KMS-11 (cell line): ENCODE data around the gene CD8A.

Source experiments
- H2AFZ ChIP-seq: fragments of 200-600 bp; sonication (generic); 2 replicates; pipeline ENCODE4 v1.6.1; 2016; ENCODE audit warnings: antibody characterized with exemption, mixed run types, low read depth
- H3K27ac ChIP-seq: fragments of 200-600 bp; sonication (generic); 2 replicates; pipeline ENCODE4 v1.6.1; 2016; ENCODE audit warnings: mild to moderate bottlenecking, mixed run types
- H3K27me3 ChIP-seq: fragments of 200-600 bp; sonication (generic); 2 replicates; pipeline ENCODE4 v1.6.1; 2017; ENCODE audit warnings: mild to moderate bottlenecking, low read depth, mixed run types, moderate library complexity; ENCODE audit not compliant: insufficient read depth
- H3K36me3 ChIP-seq: fragments of 200-600 bp; sonication (generic); 2 replicates; pipeline ENCODE4 v1.6.1; 2017; ENCODE audit warnings: mild to moderate bottlenecking, mixed run types; ENCODE audit not compliant: insufficient read depth
- H3K4me1 ChIP-seq: fragments of 200-600 bp; sonication (generic); 2 replicates; pipeline ENCODE4 v1.6.1; 2016; ENCODE audit warnings: mild to moderate bottlenecking, low read depth, mixed run types; ENCODE audit not compliant: poor library complexity, severe bottlenecking
- H3K4me2 ChIP-seq: fragments of 200-600 bp; sonication (generic); 2 replicates; pipeline ENCODE4 v1.7.0; 2016; ENCODE audit warnings: mild to moderate bottlenecking, mixed run types
- H3K4me3 ChIP-seq: fragments of 200-600 bp; sonication (generic); IDR thresholded peaks from 2 replicates; pipeline ENCODE4 v1.6.1; 2017; ENCODE audit warnings: low read depth, low read length, mixed read lengths; ENCODE audit not compliant: insufficient read depth
- H3K79me2 ChIP-seq: fragments of 200-600 bp; sonication (generic); 2 replicates; pipeline ENCODE4 v1.6.1; 2016; ENCODE audit warnings: low read depth, mixed run types; ENCODE audit not compliant: insufficient read depth
- H3K9ac ChIP-seq: fragments of 200-600 bp; sonication (generic); 2 replicates; pipeline ENCODE4 v1.6.1; 2016; ENCODE audit warnings: mild to moderate bottlenecking, mixed run types
- H4K20me1 ChIP-seq: fragments of 200-600 bp; sonication (generic); 2 replicates; pipeline ENCODE4 v1.6.1; 2016; ENCODE audit warnings: mild to moderate bottlenecking, mixed run types; ENCODE audit not compliant: insufficient read depth
- CTCF ChIP-seq: fragments of 200-600 bp; sonication (generic); conservative IDR thresholded peaks from 2 replicates; pipeline ENCODE4 v1.6.1; 2017; ENCODE audit warnings: low read depth, mild to moderate bottlenecking, antibody characterized with exemption, low read length, moderate library complexity, mixed read lengths

Gene CD8A

GRCh38 chr2:86833315-86833714, 42.6 kb upstream of the CD8A start:
- Histone ChIP-seq H3K27ac (no peak overlapping the region), H3K4me3 (no peak overlapping the region), H3K27me3 (no peaks in the 10 kb centered on the region), H2AFZ (no peak overlapping the region), H3K9ac (no peak overlapping the region), H3K79me2 (no peaks in the 10 kb centered on the region), H3K4me1 (peaks cover 20% of the 10 kb centered on the region), H3K36me3 (no peaks in the 10 kb centered on the region), H3K4me2 (no peak overlapping the region), H4K20me1 (no peaks in the 10 kb centered on the region)
- no peak for TF ChIP-seq CTCF

- H3K4me3 ChIP-seq: no peak overlapping the region
- H3K4me1 ChIP-seq: peaks cover 16% of the 10 kb centered on the region
- H3K9ac ChIP-seq: peak overlapping the region; percentile 18; the same call in 1 of the 2 replicates
- 0 out of 2 replicates have a peak overlapping the region, but pooled peaks have one; percentile 53 for H3K27ac ChIP-seq
- no peaks in the 10 kb centered on the region for H4K20me1 ChIP-seq
- H3K36me3 ChIP-seq: no peaks in the 10 kb centered on the region
- H3K79me2 ChIP-seq: no peaks in the 10 kb centered on the region
- H3K4me2 ChIP-seq: no peak overlapping the region; the same call in 1 of the 2 replicates
- no peak for TF ChIP-seq CTCF
- H2AFZ ChIP-seq: peak overlapping the region; percentile 38; the same call in 1 of the 2 replicates
- no peaks in the 10 kb centered on the region for H3K27me3 ChIP-seq
Observed at GRCh38 chr2:86832334-86833096, 41.8 kb upstream of the CD8A start.

- Histone ChIP-seq H3K9ac (peak overlapping the region; percentile 18; the same call in 1 of the 2 replicates), H2AFZ (peak overlapping the region; percentile 38; the same call in 1 of the 2 replicates), H3K4me2 (peak overlapping the region; percentile 29; the same call in 1 of the 2 replicates), H3K27ac (peak overlapping the region; percentile 53; the same call in 1 of the 2 replicates), H3K4me3 (no peak overlapping the region), H3K79me2 (no peaks in the 10 kb centered on the region), H4K20me1 (no peaks in the 10 kb centered on the region), H3K27me3 (no peaks in the 10 kb centered on the region), H3K36me3 (no peaks in the 10 kb centered on the region), H3K4me1 (peaks cover 16% of the 10 kb centered on the region)
- TF ChIP-seq CTCF: no peak
Observed at GRCh38 chr2:86831537-86831936, 40.8 kb upstream of the CD8A start.

DNA sequence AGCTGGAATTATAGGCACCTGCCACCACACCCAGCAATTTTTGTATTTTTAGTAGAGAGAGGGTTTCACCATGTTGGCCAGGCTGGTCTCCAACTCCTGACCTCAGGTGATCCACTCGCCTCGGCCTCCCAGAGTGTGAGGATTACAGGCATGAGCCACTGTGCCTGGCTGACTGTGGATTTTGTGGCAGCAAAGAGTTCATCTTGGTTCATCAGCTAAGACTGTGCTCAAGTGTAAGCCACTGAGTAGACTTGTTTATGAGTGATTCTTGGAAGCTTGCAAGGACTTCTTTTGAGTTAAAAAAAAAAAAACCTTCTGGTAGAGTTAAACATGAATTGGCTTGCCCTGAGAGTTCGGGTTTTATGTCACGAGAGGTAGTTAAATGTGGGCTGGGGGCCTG, 36.2 kb upstream of the CD8A start:
- H4K20me1 ChIP-seq: no peaks in the 10 kb centered on the region
- TF ChIP-seq CTCF: no peak
- no peak overlapping the region for H3K27ac ChIP-seq
- H2AFZ ChIP-seq: no peak overlapping the region
- H3K9ac ChIP-seq: no peak overlapping the region
- H3K4me1 ChIP-seq: peaks cover 9% of the 10 kb centered on the region
- no peak overlapping the region for H3K4me2 ChIP-seq
- no peak overlapping the region for H3K4me3 ChIP-seq
- no peaks in the 10 kb centered on the region for H3K36me3 ChIP-seq
- no peaks in the 10 kb centered on the region for H3K27me3 ChIP-seq
- H3K79me2 ChIP-seq: no peaks in the 10 kb centered on the region
